GM13977 (cell line): ENCODE measurements around the gene SLC24A3.

Source experiments
- DNase-seq: peaks from one replicate; pipeline ENCODE4 v3.0.0; 2012; ENCODE audit warnings: low spot score
- CTCF ChIP-seq: IDR thresholded peaks from 2 replicates; pipeline ENCODE4 v1.5.1; 2012; ENCODE audit warnings: mild to moderate bottlenecking, control low read depth; ENCODE audit not compliant: insufficient read depth; ENCODE audit errors: extremely low read depth, missing control alignments
- in situ Hi-C: fragments of 300-500 bp; cut with MboI; formaldehyde crosslinking; loops from one replicate; pipeline ENCODE4 v1.12.0; 2022; ENCODE audit warnings: low sequenced_read_pairs, low pct_unique_long_range_greater_than_20kb, mixed read lengths, inconsistent platforms; ENCODE audit not compliant: unreplicated experiment

SLC24A3 gene

GRCh38 chr20:19275038-19275629 lies 62.7 kb downstream of the SLC24A3 start:
- TF ChIP-seq CTCF, result no peak
- in situ Hi-C loops, result no loop called here
- DNase-seq, result no peak

GRCh38 chr20:19275630-19276071 lies 63.2 kb downstream of the SLC24A3 start:
- no peak for DNase-seq

GRCh38 chr20:19277381-19277780 lies 64.9 kb downstream of the SLC24A3 start:
- DNase-seq, result no peak
- in situ Hi-C loops, result no loop called here
- TF ChIP-seq CTCF, result no peak

More at GRCh38 chr20:19275630-19276071, 63.2 kb downstream of the SLC24A3 start:
- in situ Hi-C loops, result no loop called here
- TF ChIP-seq CTCF, result no peak

- no peak for DNase-seq
- in situ Hi-C loops, result no loop called here
- TF ChIP-seq CTCF, result no peak
Observed at GRCh38 chr20:19283490-19284025, 71.1 kb downstream of the SLC24A3 start.

- in situ Hi-C loops, result no loop called here
- no peak for TF ChIP-seq CTCF
- DNase-seq, result no peak
Observed at GRCh38 chr20:19284400-19285178, 72.1 kb downstream of the SLC24A3 start.

GRCh38 chr20:19285436-19285835 lies 73.0 kb downstream of the SLC24A3 start:
- no peak for TF ChIP-seq CTCF
- in situ Hi-C loops, result no loop called here
- no peak for DNase-seq
